A673 (cell line): ENCODE measurements around the gene APLNR. TPM values are rescaled to one million over a fixed set of nuclear protein-coding genes. Genes with fewer than 3 reads are reported as not detected.

ENCODE experiments used
- BruUV-seq: library from RNA; stranded (reverse); fragments of 400-500 nt; replicated peaks from 2 replicates; lab custom pipeline; 2021; lab: Mats Ljungman, UMichigan
- CTCF ChIA-PET: fragments of 300-600 bp; sonication (Branson Sonifier 250); formaldehyde crosslinking; loops from one replicate; lab custom pipeline; 2022; ENCODE audit warnings: antibody characterized with exemption; lab: Charles Lee
- POLR2A ChIA-PET: fragments of 300-600 bp; sonication (Branson Sonifier 250); formaldehyde crosslinking; loops from one replicate; lab custom pipeline; 2022; ENCODE audit warnings: antibody characterized with exemption; ENCODE audit not compliant: low non-redundant PET; lab: Charles Lee
- DNase-seq: peaks from one replicate; pipeline ENCODE4 v3.0.0-alpha.2; 2015; ENCODE audit warnings: low spot score
- H3K27ac ChIP-seq: fragments of 200-600 bp; sonication (generic); 2 replicates; pipeline ENCODE4 v1.5.1; 2016; ENCODE audit warnings: mixed run types, low read depth, mild to moderate bottlenecking, mixed read lengths, antibody characterized with exemption, low read length; ENCODE audit not compliant: poor library complexity, severe bottlenecking
- H3K27me3 ChIP-seq: fragments of 200-600 bp; sonication (generic); replicated peaks from 2 replicates; pipeline ENCODE4 v1.6.1; 2017; ENCODE audit warnings: mixed run types, low read depth, mild to moderate bottlenecking, mixed read lengths, antibody characterized with exemption, low read length; ENCODE audit not compliant: insufficient read depth, poor library complexity
- H3K36me3 ChIP-seq: fragments of 200-600 bp; sonication (generic); 2 replicates; pipeline ENCODE4 v1.6.1; 2016; ENCODE audit warnings: mixed run types, mild to moderate bottlenecking, mixed read lengths, antibody characterized with exemption, low read length; ENCODE audit not compliant: insufficient read depth, poor library complexity, severe bottlenecking
- H3K4me1 ChIP-seq: fragments of 200-600 bp; sonication (generic); 2 replicates; pipeline ENCODE4 v1.6.1; 2017; ENCODE audit warnings: mixed run types, mild to moderate bottlenecking, mixed read lengths, antibody characterized with exemption, low read length; ENCODE audit not compliant: insufficient read depth, poor library complexity, severe bottlenecking
- H3K4me3 ChIP-seq: fragments of 200-600 bp; sonication (generic); 2 replicates; pipeline ENCODE4 v1.5.1; 2016; ENCODE audit warnings: low read depth, mixed run types, mild to moderate bottlenecking, mixed read lengths, low read length; ENCODE audit not compliant: poor library complexity, severe bottlenecking
- H3K9me3 ChIP-seq: fragments of 200-600 bp; sonication (generic); 2 replicates; pipeline ENCODE4 v1.6.1; 2016; ENCODE audit warnings: mixed run types, low read depth, mild to moderate bottlenecking, mixed read lengths, antibody characterized with exemption, low read length; ENCODE audit not compliant: poor library complexity, severe bottlenecking
- EZH2 ChIP-seq: fragments of 200-600 bp; sonication (generic); IDR thresholded peaks from 2 replicates; pipeline ENCODE4 v1.6.1; 2017; ENCODE audit warnings: borderline replicate concordance, low read depth, mild to moderate bottlenecking, mixed read lengths, antibody characterized with exemption, low read length; ENCODE audit not compliant: poor library complexity, severe bottlenecking
- intact Hi-C: fragments of 100-400 bp; cut with micrococcal nuclease; formaldehyde crosslinking; loops from one replicate; pipeline ENCODE4 v1.10.0; 2022; ENCODE audit not compliant: unreplicated experiment
- total RNA-seq: library from RNA; stranded (reverse); gene quantifications from 2 replicates; pipeline ENCODE4 v1.2.3, GENCODE V29; 2021
- TF ChIP-seq, protein P1 (sequence below): fragments of 300-800, 200-600 bp; sonication (generic); conservative IDR thresholded peaks from 2 replicates; pipeline ENCODE4 v1.5.1; 2017; ENCODE audit warnings: low read depth, mild to moderate bottlenecking, antibody characterized with exemption, low read length, moderate library complexity, mixed read lengths

The APLNR gene
- total RNA-seq, 1 experiment from 2014 or later, result 0.67 TPM

DNA sequence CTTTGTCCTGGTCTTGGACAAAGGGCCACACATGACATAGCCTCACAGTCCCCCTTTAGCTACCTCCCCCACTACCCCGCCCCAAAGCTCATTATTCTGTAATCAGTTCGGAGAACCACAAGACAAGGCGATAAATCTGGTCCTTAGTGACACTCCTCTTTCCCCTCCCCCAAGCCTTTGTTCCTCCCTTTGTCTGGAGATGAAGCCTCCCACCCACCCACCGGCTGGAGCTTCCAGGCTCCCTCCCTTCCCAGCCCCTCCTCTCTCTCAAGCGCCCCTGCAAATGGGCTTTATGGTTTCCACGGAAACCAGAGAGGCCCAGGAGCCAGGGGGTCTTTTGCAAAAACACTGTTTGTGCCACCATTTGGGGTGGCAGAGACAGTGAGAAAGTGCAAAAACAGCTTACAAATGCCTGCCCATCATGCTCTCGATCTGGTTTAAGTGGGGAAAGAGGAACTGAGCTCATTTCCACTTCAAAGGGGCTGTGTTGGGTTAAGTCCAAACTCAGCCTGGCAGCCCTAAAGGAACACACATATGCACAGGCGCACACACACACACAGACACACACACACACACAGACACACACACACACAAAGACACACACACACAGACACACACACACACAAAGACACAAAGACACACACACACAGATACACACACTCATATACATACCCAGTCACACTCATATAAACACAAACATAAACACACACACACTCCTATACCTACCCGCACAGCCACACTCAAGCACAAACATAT is 23.5 kb downstream of the APLNR start:
- intact Hi-C loops, result no loop called here
- CTCF ChIA-PET, result no interaction called here
- POLR2A ChIA-PET, result interaction anchor here (0.6 kb wide), 1 partner anchor 193 kb away, joined by 3 read pairs; no protein-coding TSS in a partner anchor
- H3K4me3 ChIP-seq, result no peak overlapping the region
- no peaks in the 10 kb centered on the region for H3K27me3 ChIP-seq
- no TSS peak for BruUV-seq
- peak; percentile 36 for DNase-seq
- no peaks in the 10 kb centered on the region for H3K36me3 ChIP-seq
- TF ChIP-seq, protein P1, sequence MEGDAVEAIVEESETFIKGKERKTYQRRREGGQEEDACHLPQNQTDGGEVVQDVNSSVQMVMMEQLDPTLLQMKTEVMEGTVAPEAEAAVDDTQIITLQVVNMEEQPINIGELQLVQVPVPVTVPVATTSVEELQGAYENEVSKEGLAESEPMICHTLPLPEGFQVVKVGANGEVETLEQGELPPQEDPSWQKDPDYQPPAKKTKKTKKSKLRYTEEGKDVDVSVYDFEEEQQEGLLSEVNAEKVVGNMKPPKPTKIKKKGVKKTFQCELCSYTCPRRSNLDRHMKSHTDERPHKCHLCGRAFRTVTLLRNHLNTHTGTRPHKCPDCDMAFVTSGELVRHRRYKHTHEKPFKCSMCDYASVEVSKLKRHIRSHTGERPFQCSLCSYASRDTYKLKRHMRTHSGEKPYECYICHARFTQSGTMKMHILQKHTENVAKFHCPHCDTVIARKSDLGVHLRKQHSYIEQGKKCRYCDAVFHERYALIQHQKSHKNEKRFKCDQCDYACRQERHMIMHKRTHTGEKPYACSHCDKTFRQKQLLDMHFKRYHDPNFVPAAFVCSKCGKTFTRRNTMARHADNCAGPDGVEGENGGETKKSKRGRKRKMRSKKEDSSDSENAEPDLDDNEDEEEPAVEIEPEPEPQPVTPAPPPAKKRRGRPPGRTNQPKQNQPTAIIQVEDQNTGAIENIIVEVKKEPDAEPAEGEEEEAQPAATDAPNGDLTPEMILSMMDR, result no peak
- no peak for TF ChIP-seq EZH2
- no peaks in the 10 kb centered on the region for H3K9me3 ChIP-seq
- H3K4me1 ChIP-seq, result peaks cover 3% of the 10 kb centered on the region
- H3K27ac ChIP-seq, result no peak overlapping the region

GRCh38 chr11:57210781-57211180 is 26.3 kb downstream of the APLNR start:
- Histone ChIP-seq H3K9me3 (no peaks in the 10 kb centered on the region), H3K4me3 (no peak overlapping the region), H3K4me1 (peaks cover 3% of the 10 kb centered on the region), H3K27me3 (no peaks in the 10 kb centered on the region), H3K27ac (no peak overlapping the region), H3K36me3 (no peaks in the 10 kb centered on the region)
- no TSS peak for BruUV-seq
- POLR2A ChIA-PET, result no interaction called here
- CTCF ChIA-PET, result interaction anchor here (1.1 kb wide), 1 partner anchor 38 kb away, joined by 3 read pairs; no protein-coding TSS in a partner anchor
- intact Hi-C loops, result no loop called here
- no peak for DNase-seq
- TF ChIP-seq, protein P1, result no peak
- TF ChIP-seq EZH2, result no peak

DNA sequence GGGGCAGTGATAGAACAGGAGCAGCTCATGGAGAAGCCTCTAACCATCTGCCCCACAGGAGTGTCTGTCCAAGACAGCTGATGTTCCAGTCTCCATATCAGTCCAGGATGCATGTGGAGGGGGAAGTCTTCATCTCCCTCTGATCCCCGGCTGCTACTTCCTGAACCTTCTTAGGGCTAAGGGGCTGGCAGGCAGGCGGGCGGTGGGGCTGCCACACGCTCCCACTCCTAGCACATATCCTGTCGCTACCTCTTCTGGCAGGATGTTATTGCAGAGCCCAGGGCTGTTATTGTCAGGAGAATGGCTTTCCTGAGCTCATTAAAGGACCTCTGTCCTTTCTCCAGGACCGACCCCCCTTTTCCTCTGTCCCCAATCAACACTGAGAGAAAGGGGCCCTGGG is 29.9 kb downstream of the APLNR start:
- H3K27me3 ChIP-seq, result no peaks in the 10 kb centered on the region
- intact Hi-C loops, result no loop called here
- ChIA-PET CTCF (no interaction called here), POLR2A (no interaction called here)
- no peaks in the 10 kb centered on the region for H3K36me3 ChIP-seq
- no peak for DNase-seq
- no TSS peak for BruUV-seq
- no peak overlapping the region for H3K4me3 ChIP-seq
- no peak overlapping the region for H3K27ac ChIP-seq
- TF ChIP-seq, protein P1, result no peak
- no peak for TF ChIP-seq EZH2
- H3K9me3 ChIP-seq, result no peaks in the 10 kb centered on the region
- H3K4me1 ChIP-seq, result no peaks in the 10 kb centered on the region
